Effector memory CD8-positive, alpha-beta T cell (primary cell): Measurements from ENCODE around the gene ARHGAP21.

Experiments used
- ATAC-seq: fragments of 150-1000 bp; cut with Tn5 transposase; replicated peaks from 2 replicates; pipeline ENCODE4 v1.10.0; 2021; ENCODE audit warnings: mild to moderate bottlenecking, moderate library complexity
- DNase-seq, 3 experiments: peaks; one replicate each; pipeline ENCODE4 v3.0.0; 2021
- H3K27ac Mint-ChIP-seq, 2 donors: one replicate each; pipeline ENCODE4 v1.8.0; 2022; ENCODE audit warnings: mild to moderate bottlenecking in 2 of 2, mixed read lengths in 2 of 2, moderate library complexity in 2 of 2
- H3K27me3 Mint-ChIP-seq, 2 donors: one replicate each; pipeline ENCODE4 v1.8.0; 2022; ENCODE audit warnings: mixed read lengths in 2 of 2
- H3K36me3 Mint-ChIP-seq: one replicate; pipeline ENCODE4 v1.8.0; 2022; ENCODE audit warnings: mild to moderate bottlenecking, moderate library complexity, mixed read lengths; ENCODE audit not compliant: insufficient read depth
- H3K4me1 Mint-ChIP-seq, 2 donors: one replicate each; pipeline ENCODE4 v1.8.0; 2022; ENCODE audit warnings: low read depth in 2 of 2, mixed read lengths in 2 of 2
- H3K4me3 Mint-ChIP-seq, 2 donors: one replicate each; pipeline ENCODE4 v1.8.0; 2022; ENCODE audit warnings: mild to moderate bottlenecking in 2 of 2, mixed read lengths in 2 of 2, moderate library complexity in 2 of 2
- H3K9me3 Mint-ChIP-seq, 2 donors: one replicate each; pipeline ENCODE4 v1.8.0; 2022; ENCODE audit warnings: mixed read lengths in 2 of 2

Gene ARHGAP21

GRCh38 chr10:24561453-24561852 lies 162.2 kb downstream of the ARHGAP21 start:
- Mint-ChIP-seq H3K4me3 (no peak overlapping the region), H3K9me3 (no peaks in the 10 kb centered on the region), H3K27me3 (peaks cover 9 to 13% of the 10 kb centered on the region in 2 donors), H3K4me1 (peaks cover 3 to 6% of the 10 kb centered on the region in 2 donors), H3K36me3 (no peaks in the 10 kb centered on the region), H3K27ac (no peak overlapping the region)
- DNase-seq: no peak
- no peak for ATAC-seq

GRCh38 chr10:24556750-24557742 lies 166.6 kb downstream of the ARHGAP21 start:
- Mint-ChIP-seq H3K27me3 (peaks cover 12 to 31% of the 10 kb centered on the region in 2 donors), H3K4me1 (peaks cover 3 to 6% of the 10 kb centered on the region in 2 donors), H3K36me3 (no peaks in the 10 kb centered on the region), H3K9me3 (no peaks in the 10 kb centered on the region), H3K27ac (peak overlapping the region in 1 of 2 donors; percentile 77), H3K4me3 (no peak overlapping the region)
- DNase-seq: peak; percentile 2 to 26 (median 14)
- ATAC-seq: no peak

GRCh38 chr10:24556126-24556749 lies 167.4 kb downstream of the ARHGAP21 start:
- DNase-seq (no peak), ATAC-seq (no peak)
- Mint-ChIP-seq H3K27me3 (peaks cover 12 to 31% of the 10 kb centered on the region in 2 donors), H3K9me3 (no peaks in the 10 kb centered on the region), H3K36me3 (no peaks in the 10 kb centered on the region), H3K4me1 (peaks cover 3 to 6% of the 10 kb centered on the region in 2 donors), H3K4me3 (no peak overlapping the region), H3K27ac (peak overlapping the region in 1 of 2 donors; percentile 77)

GRCh38 chr10:24554036-24554435 lies 169.7 kb downstream of the ARHGAP21 start:
- no peak for ATAC-seq
- Mint-ChIP-seq H3K27ac (no peak overlapping the region), H3K27me3 (peaks cover 12 to 43% of the 10 kb centered on the region in 2 donors), H3K4me1 (peaks cover 3 to 6% of the 10 kb centered on the region in 2 donors), H3K36me3 (no peaks in the 10 kb centered on the region), H3K9me3 (no peaks in the 10 kb centered on the region), H3K4me3 (no peak overlapping the region)
- DNase-seq: no peak

GRCh38 chr10:24553051-24553612 lies 170.6 kb downstream of the ARHGAP21 start:
- Mint-ChIP-seq H3K4me1 (peaks cover 3 to 6% of the 10 kb centered on the region in 2 donors), H3K4me3 (no peak overlapping the region), H3K27me3 (peaks cover 12 to 44% of the 10 kb centered on the region in 2 donors), H3K9me3 (no peaks in the 10 kb centered on the region), H3K27ac (no peak overlapping the region), H3K36me3 (no peaks in the 10 kb centered on the region)
- DNase-seq: no peak
- ATAC-seq: no peak

- H3K27ac Mint-ChIP-seq: no peak overlapping the region
- H3K4me3 Mint-ChIP-seq: no peak overlapping the region
- no peak for DNase-seq
- H3K27me3 Mint-ChIP-seq: peaks cover 12 to 44% of the 10 kb centered on the region in 2 donors
- H3K9me3 Mint-ChIP-seq: no peaks in the 10 kb centered on the region
- no peak for ATAC-seq
- H3K4me1 Mint-ChIP-seq: peaks cover 3 to 6% of the 10 kb centered on the region in 2 donors
- no peaks in the 10 kb centered on the region for H3K36me3 Mint-ChIP-seq
These were observed 171.2 kb downstream of the ARHGAP21 start for GRCh38 chr10:24552346-24553016.

- H3K27ac Mint-ChIP-seq: no peak overlapping the region
- no peaks in the 10 kb centered on the region for H3K36me3 Mint-ChIP-seq
- H3K9me3 Mint-ChIP-seq: no peaks in the 10 kb centered on the region
- DNase-seq (no peak), ATAC-seq (no peak)
- peaks cover 6 to 36% of the 10 kb centered on the region in 2 donors for H3K27me3 Mint-ChIP-seq
- no peak overlapping the region for H3K4me3 Mint-ChIP-seq
- no peaks in the 10 kb centered on the region for H3K4me1 Mint-ChIP-seq
These were observed 172.5 kb downstream of the ARHGAP21 start for GRCh38 chr10:24551161-24551560.

- H3K9me3 Mint-ChIP-seq: no peaks in the 10 kb centered on the region
- DNase-seq (no peak), ATAC-seq (no peak)
- no peaks in the 10 kb centered on the region for H3K36me3 Mint-ChIP-seq
- peaks cover 2 to 40% of the 10 kb centered on the region in 2 donors for H3K27me3 Mint-ChIP-seq
- H3K27ac Mint-ChIP-seq: no peak overlapping the region
- no peak overlapping the region for H3K4me3 Mint-ChIP-seq
- H3K4me1 Mint-ChIP-seq: no peaks in the 10 kb centered on the region
These were observed 173.0 kb downstream of the ARHGAP21 start for GRCh38 chr10:24550680-24551079.

- H3K9me3 Mint-ChIP-seq: no peaks in the 10 kb centered on the region
- H3K4me3 Mint-ChIP-seq: no peak overlapping the region
- H3K36me3 Mint-ChIP-seq: no peaks in the 10 kb centered on the region
- no peak overlapping the region for H3K27ac Mint-ChIP-seq
- H3K27me3 Mint-ChIP-seq: peaks cover 13 to 46% of the 10 kb centered on the region in 2 donors
- DNase-seq (no peak), ATAC-seq (no peak)
- no peaks in the 10 kb centered on the region for H3K4me1 Mint-ChIP-seq
These were observed 178.1 kb downstream of the ARHGAP21 start for GRCh38 chr10:24545585-24545984.

- Mint-ChIP-seq H3K4me3 (no peak overlapping the region), H3K36me3 (no peaks in the 10 kb centered on the region), H3K27me3 (peaks cover 16 to 42% of the 10 kb centered on the region in 2 donors), H3K4me1 (no peaks in the 10 kb centered on the region), H3K27ac (no peak overlapping the region), H3K9me3 (no peaks in the 10 kb centered on the region)
- DNase-seq (no peak), ATAC-seq (no peak)
These were observed 178.9 kb downstream of the ARHGAP21 start for GRCh38 chr10:24544776-24545175.

- Mint-ChIP-seq H3K9me3 (no peaks in the 10 kb centered on the region), H3K27ac (no peak overlapping the region), H3K4me3 (no peak overlapping the region), H3K27me3 (peaks cover 17 to 33% of the 10 kb centered on the region in 2 donors), H3K4me1 (no peaks in the 10 kb centered on the region), H3K36me3 (no peaks in the 10 kb centered on the region)
- DNase-seq: no peak
- no peak for ATAC-seq
These were observed 181.1 kb downstream of the ARHGAP21 start for GRCh38 chr10:24542314-24543270.

GRCh38 chr10:24541239-24541753 lies 182.4 kb downstream of the ARHGAP21 start:
- Mint-ChIP-seq H3K36me3 (no peaks in the 10 kb centered on the region), H3K27ac (no peak overlapping the region), H3K27me3 (peaks cover 17 to 40% of the 10 kb centered on the region in 2 donors), H3K9me3 (no peaks in the 10 kb centered on the region), H3K4me1 (no peaks in the 10 kb centered on the region), H3K4me3 (no peak overlapping the region)
- ATAC-seq (no peak), DNase-seq (no peak)
